22Rv1 (cell line): Measurements from ENCODE around the gene COBL.

Experiments used
- H3K27ac ChIP-seq: fragments of 450-650 bp; 2 replicates; pipeline ENCODE4 v1.5.1; 2017
- CTCF ChIP-seq: fragments of 450-650 bp; IDR thresholded peaks from 2 replicates; pipeline ENCODE4 v1.5.1; 2017; ENCODE audit warnings: mild to moderate bottlenecking
- ZFX ChIP-seq: fragments of 450-650 bp; IDR thresholded peaks from 2 replicates; pipeline ENCODE4 v1.6.1; 2017; ENCODE audit warnings: antibody characterized with exemption, borderline replicate concordance

COBL gene

GRCh38 chr7:51352174-51353100 is 35.8 kb upstream of the COBL start:
- TF ChIP-seq ZFX (no peak), CTCF (peak; percentile 23; the same call in 1 of the 2 replicates)
- H3K27ac ChIP-seq, result no peak overlapping the region

- TF ChIP-seq CTCF (no peak), ZFX (no peak)
- H3K27ac ChIP-seq, result no peak overlapping the region
Measured at GRCh38 chr7:51351661-51352060, 35.1 kb upstream of the COBL start.

DNA sequence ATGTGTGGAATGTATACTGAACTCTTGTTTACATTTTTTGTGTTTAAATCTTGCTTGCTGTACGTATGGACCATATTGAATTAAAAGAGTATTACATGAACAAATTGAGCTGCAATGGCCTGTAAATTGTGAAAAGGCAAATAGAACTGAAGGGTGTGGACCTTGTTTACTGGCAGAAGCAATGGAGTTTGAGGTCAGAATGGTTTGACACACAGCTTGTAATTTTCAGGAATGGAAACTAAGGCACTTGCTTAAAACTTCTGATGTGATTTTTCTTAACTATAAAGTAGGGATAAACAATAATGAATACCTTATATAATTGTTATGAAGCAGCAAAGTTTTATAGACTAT is 33.9 kb upstream of the COBL start:
- TF ChIP-seq ZFX (no peak), CTCF (no peak)
- H3K27ac ChIP-seq, result peak overlapping the region; percentile 83

- no peak for TF ChIP-seq CTCF
- TF ChIP-seq ZFX, result no peak
- peak overlapping the region; percentile 83 for H3K27ac ChIP-seq
Measured at GRCh38 chr7:51349820-51350545, 33.4 kb upstream of the COBL start.

- no peak overlapping the region for H3K27ac ChIP-seq
- TF ChIP-seq ZFX (no peak), CTCF (no peak)
Measured at GRCh38 chr7:51346126-51346525, 29.5 kb upstream of the COBL start.

DNA sequence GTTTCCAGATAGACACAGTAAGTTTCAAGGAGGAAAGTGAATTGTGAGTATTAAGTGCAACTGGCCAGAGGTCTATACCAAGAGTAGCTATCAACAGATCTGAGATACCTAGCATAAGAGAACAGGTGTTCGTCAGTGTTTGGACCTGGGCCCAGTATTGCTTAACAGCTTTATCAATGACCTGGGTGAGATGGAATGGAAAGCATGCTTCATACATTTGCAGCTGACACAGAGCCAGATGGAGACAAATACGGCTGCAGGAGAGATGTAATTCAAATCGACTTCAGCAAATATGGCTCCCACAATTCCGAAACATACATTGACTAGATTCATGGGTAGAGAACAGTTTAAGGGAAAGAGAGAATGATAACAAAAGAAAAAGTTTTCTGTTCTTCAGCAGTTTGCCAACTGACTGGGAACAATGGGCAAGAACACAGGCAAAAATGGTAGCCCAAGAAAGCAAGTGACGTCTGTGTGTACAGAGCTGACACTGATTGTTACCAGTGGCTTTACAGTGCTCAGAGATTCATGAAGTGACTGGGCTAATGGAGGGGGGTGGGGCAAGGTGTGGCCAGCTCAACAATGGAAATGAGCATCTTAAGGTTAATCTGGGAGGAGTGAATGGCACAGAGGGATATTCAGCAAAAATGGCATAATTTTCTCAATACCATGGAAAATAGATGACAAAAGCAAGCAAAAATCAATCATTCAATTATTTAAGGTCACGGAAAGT is 28.0 kb upstream of the COBL start:
- no peak overlapping the region for H3K27ac ChIP-seq
- TF ChIP-seq ZFX, result no peak
- TF ChIP-seq CTCF, result no peak

GRCh38 chr7:51340936-51341335 is 24.3 kb upstream of the COBL start:
- TF ChIP-seq ZFX (no peak), CTCF (no peak)
- H3K27ac ChIP-seq, result no peak overlapping the region
